ENCODE data around the gene RIIAD1.
A peak's percentile ranks its signal among the peaks of the same experiment; 100 is the strongest.
"Not testable (repeated sequence)": the region's sequence is repeated elsewhere in the genome, so short reads cannot be mapped to it uniquely, and the experiment has no call there.

RIIAD1 gene

GRCh38 chr1:151720974-151721787 lies at the start of gene RIIAD1:
Gene RIIAD1, plus strand, starts transcription at chr1:151721522. Its CDS starts 15 bp downstream, at chr1:151721537.
- no peak for DNase-seq

GRCh38 chr1:151673407-151673806 lies 47.9 kb upstream of the RIIAD1 start:
- DNase-seq: no peak

GRCh38 chr1:151680391-151680790 lies 40.9 kb upstream of the RIIAD1 start:
- DNase-seq: no peak

GRCh38 chr1:151680826-151681225 lies 40.5 kb upstream of the RIIAD1 start:
- DNase-seq: no peak

- no peak for DNase-seq
Observed at GRCh38 chr1:151681923-151682322, 39.4 kb upstream of the RIIAD1 start.

GRCh38 chr1:151682901-151683300 lies 38.4 kb upstream of the RIIAD1 start:
- DNase-seq: not testable (repeated sequence)

GRCh38 chr1:151684128-151684527 lies 37.2 kb upstream of the RIIAD1 start:
- no peak for DNase-seq

- no peak for DNase-seq
Observed at GRCh38 chr1:151686561-151686960, 34.8 kb upstream of the RIIAD1 start.

- DNase-seq: no peak
Observed at GRCh38 chr1:151689494-151689893, 31.8 kb upstream of the RIIAD1 start.

GRCh38 chr1:151692226-151692625 lies 29.1 kb upstream of the RIIAD1 start:
- DNase-seq: no peak

GRCh38 chr1:151693057-151693651 lies 28.2 kb upstream of the RIIAD1 start:
- DNase-seq: peak; percentile 6

GRCh38 chr1:151701515-151701914 lies 19.8 kb upstream of the RIIAD1 start:
- DNase-seq: no peak

- DNase-seq: no peak
Observed at GRCh38 chr1:151702936-151703335, 18.4 kb upstream of the RIIAD1 start.

GRCh38 chr1:151703813-151704212 lies 17.5 kb upstream of the RIIAD1 start:
- DNase-seq: no peak

- no peak for DNase-seq
Observed at GRCh38 chr1:151704246-151704645, 17.1 kb upstream of the RIIAD1 start.

GRCh38 chr1:151705146-151705545 lies 16.2 kb upstream of the RIIAD1 start:
- no peak for DNase-seq

- DNase-seq: no peak
Observed at GRCh38 chr1:151705753-151706463, 15.4 kb upstream of the RIIAD1 start.

- no peak for DNase-seq
Observed at GRCh38 chr1:151706464-151707415, 14.6 kb upstream of the RIIAD1 start.

- no peak for DNase-seq
Observed at GRCh38 chr1:151707541-151708065, 13.7 kb upstream of the RIIAD1 start.

GRCh38 chr1:151708891-151709290 lies 12.4 kb upstream of the RIIAD1 start:
- DNase-seq: no peak

GRCh38 chr1:151710187-151710840 lies 11.0 kb upstream of the RIIAD1 start:
- DNase-seq: peak; percentile 85
